Stimulated activated CD8-positive, alpha-beta memory T cell treated with anti-CD3 and anti-CD28 coated beads, Interleukin-15, amount 100 ng/mL, for 24 hours (primary cell): ENCODE measurements around the gene EPO.
"Not testable (repeated sequence)": the region's sequence is repeated elsewhere in the genome, so short reads cannot be mapped to it uniquely, and the experiment has no call there.

ENCODE experiments used
- DNase-seq: peaks from one replicate; pipeline ENCODE4 v3.0.0-alpha.2; 2020; ENCODE audit warnings: low read depth

EPO gene

DNA sequence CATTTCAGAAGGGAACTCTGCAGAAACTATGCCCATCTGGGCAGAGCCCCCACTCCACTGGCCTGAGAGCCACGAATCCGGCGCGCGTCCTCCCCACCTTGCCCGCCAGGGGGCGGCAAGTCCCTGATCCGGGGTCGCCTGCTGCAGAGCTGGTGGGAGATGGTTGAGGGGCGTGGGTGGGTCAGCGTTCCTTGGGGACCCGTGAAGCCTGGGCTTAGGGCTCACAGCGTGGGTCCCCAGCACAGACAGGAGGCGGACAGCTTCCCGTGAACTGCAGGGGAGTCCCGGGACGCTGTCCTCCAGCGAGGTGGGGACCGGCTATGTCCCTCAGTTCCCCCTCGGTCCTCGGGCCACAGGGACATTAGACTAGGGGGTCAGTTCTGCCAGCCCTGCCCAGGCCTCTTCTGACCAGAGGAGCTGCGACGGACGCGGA, 14.9 kb upstream of the EPO start:
- DNase-seq, result peak; percentile 83

DNA sequence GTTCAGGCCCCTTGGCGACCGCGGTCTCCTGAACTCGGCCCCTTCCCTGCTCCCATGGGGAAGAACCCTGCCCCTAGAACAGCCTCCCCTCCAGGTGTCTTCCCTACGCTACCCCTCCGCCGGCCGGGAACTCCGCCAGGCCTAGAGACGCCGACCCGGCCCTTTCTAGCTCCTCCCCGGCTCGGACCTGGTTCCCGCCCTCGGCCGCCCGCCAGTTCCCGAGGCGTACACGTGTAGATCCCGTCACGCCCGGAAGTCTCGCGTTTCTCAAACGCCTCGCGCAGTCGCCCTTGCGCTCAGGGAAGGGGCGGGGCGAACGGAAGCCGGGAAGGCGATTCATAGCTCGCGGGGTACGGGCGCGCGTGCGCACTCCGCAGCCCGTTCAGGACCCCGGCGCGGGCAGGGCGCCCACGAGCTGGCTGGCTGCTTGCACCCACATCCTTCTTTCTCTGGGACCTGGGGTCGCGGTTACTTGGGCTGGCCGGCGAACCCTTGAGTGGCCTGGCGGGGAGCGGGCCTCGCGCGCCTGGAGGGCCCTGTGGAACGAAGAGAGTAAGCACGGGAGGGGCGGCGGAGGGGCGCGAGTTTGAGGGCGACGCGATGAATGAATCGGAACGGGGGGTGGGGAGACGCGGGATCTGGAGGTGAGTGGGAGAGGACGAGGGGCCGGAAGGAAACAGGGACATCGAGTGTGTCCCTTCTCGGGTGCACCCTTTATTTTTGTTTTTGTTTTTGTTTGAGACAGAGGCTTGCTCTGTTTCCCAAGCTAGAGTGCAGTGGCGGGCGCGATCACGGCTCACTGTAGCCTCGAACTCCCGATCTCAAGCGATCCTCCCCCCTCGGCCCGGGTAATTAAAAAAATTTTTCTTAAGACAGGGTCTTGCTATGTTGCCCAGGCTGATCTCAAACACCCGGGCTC, 14.3 kb upstream of the EPO start, which contains the start of gene POP7:
TSS of gene POP7 (plus strand) at position 369 of the 919 bp plus-strand sequence. CDS start 710 bp downstream, outside the sequence.
- peak; percentile 96 for DNase-seq

- no peak for DNase-seq
These were observed 13.5 kb upstream of the EPO start for GRCh38 chr7:100706672-100707311.

DNA sequence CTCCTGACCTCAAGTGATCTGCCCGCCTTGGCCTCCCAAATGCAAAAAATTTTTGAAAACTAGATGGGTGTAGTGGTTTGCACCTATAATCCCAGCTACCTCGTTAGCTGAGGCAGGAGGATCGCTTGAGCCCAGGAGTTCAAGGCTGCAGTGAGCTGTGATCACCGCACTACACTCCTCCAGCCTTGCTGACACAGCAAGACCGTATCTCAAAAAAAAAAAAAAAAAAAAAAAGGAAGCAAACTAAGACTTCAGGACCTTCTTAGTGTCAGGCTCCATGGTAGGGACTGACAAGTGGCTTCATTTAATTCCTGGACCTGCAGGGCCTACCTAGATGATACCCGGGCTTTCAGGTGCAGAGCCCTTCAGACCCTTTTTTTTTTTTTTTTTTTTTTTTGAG, 11.9 kb upstream of the EPO start:
- no peak for DNase-seq

- no peak for DNase-seq
These were observed 9.8 kb upstream of the EPO start for GRCh38 chr7:100710452-100710851.

GRCh38 chr7:100711369-100711768, 8.9 kb upstream of the EPO start:
- no peak for DNase-seq

DNA sequence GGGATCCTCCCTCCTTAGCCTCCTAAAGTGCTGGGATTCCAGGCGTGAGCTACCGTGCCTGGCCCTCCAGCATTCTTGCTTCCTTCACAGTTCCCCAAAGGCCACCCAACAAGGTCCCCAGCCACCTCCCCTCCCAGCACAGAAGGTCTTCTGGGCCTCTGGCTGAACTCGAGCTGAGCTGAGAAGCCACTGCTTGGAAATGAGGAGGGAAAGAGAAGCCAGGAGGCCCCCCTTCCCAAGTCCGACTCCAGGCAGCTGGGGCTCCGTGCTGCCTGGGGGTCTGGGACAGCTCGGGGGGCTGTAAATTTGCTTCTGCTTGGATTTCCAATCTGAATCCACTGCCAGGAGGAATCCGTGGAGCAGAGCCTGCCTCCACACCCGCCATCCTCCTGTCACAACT, 5.5 kb upstream of the EPO start:
- DNase-seq, result no peak

GRCh38 chr7:100717073-100717472, 3.2 kb upstream of the EPO start:
- not testable (repeated sequence) for DNase-seq

- no peak for DNase-seq
These were observed 567 bp upstream of the EPO start for GRCh38 chr7:100719523-100720278.

DNA sequence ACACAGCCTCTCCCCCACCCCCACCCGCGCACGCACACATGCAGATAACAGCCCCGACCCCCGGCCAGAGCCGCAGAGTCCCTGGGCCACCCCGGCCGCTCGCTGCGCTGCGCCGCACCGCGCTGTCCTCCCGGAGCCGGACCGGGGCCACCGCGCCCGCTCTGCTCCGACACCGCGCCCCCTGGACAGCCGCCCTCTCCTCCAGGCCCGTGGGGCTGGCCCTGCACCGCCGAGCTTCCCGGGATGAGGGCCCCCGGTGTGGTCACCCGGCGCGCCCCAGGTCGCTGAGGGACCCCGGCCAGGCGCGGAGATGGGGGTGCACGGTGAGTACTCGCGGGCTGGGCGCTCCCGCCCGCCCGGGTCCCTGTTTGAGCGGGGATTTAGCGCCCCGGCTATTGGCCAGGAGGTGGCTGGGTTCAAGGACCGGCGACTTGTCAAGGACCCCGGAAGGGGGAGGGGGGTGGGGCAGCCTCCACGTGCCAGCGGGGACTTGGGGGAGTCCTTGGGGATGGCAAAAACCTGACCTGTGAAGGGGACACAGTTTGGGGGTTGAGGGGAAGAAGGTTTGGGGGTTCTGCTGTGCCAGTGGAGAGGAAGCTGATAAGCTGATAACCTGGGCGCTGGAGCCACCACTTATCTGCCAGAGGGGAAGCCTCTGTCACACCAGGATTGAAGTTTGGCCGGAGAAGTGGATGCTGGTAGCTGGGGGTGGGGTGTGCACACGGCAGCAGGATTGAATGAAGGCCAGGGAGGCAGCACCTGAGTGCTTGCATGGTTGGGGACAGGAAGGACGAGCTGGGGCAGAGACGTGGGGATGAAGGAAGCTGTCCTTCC, 620 bp downstream of the EPO start:
- DNase-seq, result no peak

DNA sequence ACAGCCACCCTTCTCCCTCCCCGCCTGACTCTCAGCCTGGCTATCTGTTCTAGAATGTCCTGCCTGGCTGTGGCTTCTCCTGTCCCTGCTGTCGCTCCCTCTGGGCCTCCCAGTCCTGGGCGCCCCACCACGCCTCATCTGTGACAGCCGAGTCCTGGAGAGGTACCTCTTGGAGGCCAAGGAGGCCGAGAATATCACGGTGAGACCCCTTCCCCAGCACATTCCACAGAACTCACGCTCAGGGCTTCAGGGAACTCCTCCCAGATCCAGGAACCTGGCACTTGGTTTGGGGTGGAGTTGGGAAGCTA, 1.2 kb downstream of the EPO start:
- DNase-seq, result no peak

GRCh38 chr7:100722480-100723212, 2.4 kb downstream of the EPO start:
- no peak for DNase-seq

- no peak for DNase-seq
These were observed 3.5 kb downstream of the EPO start for GRCh38 chr7:100723732-100724275.

- DNase-seq, result not testable (repeated sequence)
These were observed 4.1 kb downstream of the EPO start for GRCh38 chr7:100724364-100724763.

- DNase-seq, result no peak
These were observed 6.9 kb downstream of the EPO start for GRCh38 chr7:100726996-100727761.

DNA sequence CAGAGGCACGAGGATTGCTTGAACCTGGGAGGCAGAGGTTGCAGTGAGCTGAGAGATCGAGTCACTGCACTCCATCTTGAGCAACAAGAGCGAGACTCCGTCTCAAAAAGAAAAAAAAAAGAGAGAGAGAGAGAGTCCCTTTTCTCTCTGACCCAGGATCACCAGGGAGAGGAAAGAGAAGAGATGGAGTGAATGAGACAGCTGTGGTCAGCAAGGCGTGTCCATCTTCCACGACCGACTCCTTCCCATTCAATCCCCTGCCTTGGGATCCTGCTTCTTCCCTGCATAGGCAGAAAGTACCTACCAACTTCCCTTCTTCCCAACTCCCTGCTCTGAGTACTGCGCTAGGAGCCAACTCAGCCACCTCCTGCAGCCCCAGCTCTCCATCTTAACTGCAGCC, 7.9 kb downstream of the EPO start:
- DNase-seq, result no peak

DNA sequence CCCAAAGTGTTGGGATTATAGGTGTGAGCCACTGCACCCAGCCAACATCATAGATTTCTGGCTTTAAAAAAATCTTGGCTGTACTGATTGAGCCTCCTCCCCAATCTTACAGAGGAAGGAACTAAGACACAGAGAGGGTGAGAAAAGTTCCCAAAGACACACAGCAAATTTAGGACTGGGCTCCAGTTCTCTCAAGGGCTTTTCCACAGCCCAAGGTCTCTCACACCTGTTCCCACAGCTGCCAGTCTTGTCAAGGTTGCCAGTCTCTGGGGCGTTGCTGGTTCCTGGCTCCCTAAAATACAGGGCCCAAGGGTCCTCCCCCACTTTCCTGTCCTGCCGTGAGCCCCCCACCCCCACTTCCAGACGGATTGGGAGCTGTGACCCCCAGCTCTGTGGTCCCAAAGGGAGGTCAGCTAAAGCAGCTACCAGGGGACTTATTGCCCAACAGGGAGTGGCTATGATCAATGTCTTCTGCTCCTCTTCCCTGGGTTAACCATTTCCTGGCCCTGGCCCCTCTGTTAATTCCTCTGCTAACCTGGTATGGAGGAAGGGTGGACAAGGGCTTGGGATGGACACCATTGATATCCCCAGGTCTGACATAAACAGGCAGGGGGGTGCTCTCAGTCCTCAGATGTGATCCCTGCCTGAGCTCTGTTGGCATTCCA, 10.0 kb downstream of the EPO start:
- no peak for DNase-seq

- no peak for DNase-seq
These were observed 11.8 kb downstream of the EPO start for GRCh38 chr7:100731937-100732636.

DNA sequence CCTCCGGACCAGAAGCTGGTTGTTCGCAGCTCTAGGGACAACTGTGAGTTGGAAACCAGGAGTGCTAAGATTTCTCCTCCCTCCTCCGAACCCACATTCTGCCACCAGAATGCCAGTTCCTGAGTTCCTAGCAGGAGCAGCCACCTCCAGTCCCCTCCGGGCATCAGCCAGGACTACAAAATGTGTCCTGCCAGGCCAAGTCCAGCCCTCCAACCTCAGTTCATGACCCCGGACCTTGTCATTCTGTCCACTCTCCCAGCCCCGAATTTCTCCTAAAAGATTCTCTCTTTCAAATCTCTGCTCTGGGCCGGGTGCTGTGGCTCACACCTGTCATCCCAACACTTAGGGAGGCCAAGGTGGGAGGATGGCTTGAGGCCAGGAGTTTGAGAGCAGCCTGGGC, 15.5 kb downstream of the EPO start:
- no peak for DNase-seq
